Stimulated activated CD8-positive, alpha-beta memory T cell treated with anti-CD3 and anti-CD28 coated beads, Interleukin-7, amount 100 ng/mL, for 4 hours (primary cell): Measurements from ENCODE around the gene WNK2.

ENCODE experiments used
- DNase-seq, 2 donors: peaks; one replicate each; pipeline ENCODE4 v3.0.0-alpha.2; 2020; ENCODE audit warnings: low read depth in 2 of 2

Gene WNK2

GRCh38 chr9:93217706-93218105, 33.8 kb downstream of the WNK2 start:
- no peak for DNase-seq

GRCh38 chr9:93218161-93218560, 34.2 kb downstream of the WNK2 start:
- no peak for DNase-seq

- DNase-seq: no peak
These were observed 34.9 kb downstream of the WNK2 start for GRCh38 chr9:93218671-93219420.

GRCh38 chr9:93219692-93220091, 35.8 kb downstream of the WNK2 start:
- no peak for DNase-seq

- DNase-seq: no peak
These were observed 36.7 kb downstream of the WNK2 start for GRCh38 chr9:93220627-93221026.

- no peak for DNase-seq
These were observed 37.1 kb downstream of the WNK2 start for GRCh38 chr9:93221044-93221443.

- DNase-seq: no peak
These were observed 38.9 kb downstream of the WNK2 start for GRCh38 chr9:93222890-93223259.

- no peak for DNase-seq
These were observed 39.6 kb downstream of the WNK2 start for GRCh38 chr9:93223260-93224180.

GRCh38 chr9:93224591-93224990, 40.7 kb downstream of the WNK2 start:
- no peak for DNase-seq

GRCh38 chr9:93225417-93225816, 41.5 kb downstream of the WNK2 start:
- no peak for DNase-seq

GRCh38 chr9:93225892-93226291, 42.0 kb downstream of the WNK2 start:
- no peak for DNase-seq

GRCh38 chr9:93226819-93227218, 42.9 kb downstream of the WNK2 start:
- no peak for DNase-seq

- DNase-seq: no peak
These were observed 44.1 kb downstream of the WNK2 start for GRCh38 chr9:93228030-93228429.

GRCh38 chr9:93228453-93228852, 44.5 kb downstream of the WNK2 start:
- DNase-seq: no peak

GRCh38 chr9:93229636-93230035, 45.7 kb downstream of the WNK2 start:
- no peak for DNase-seq

- no peak for DNase-seq
These were observed 46.2 kb downstream of the WNK2 start for GRCh38 chr9:93230185-93230584.

GRCh38 chr9:93230601-93231000, 46.7 kb downstream of the WNK2 start:
- DNase-seq: no peak

GRCh38 chr9:93231121-93231694, 47.3 kb downstream of the WNK2 start:
- DNase-seq: no peak

GRCh38 chr9:93231716-93232115, 47.8 kb downstream of the WNK2 start:
- no peak for DNase-seq

- DNase-seq: no peak
These were observed 48.5 kb downstream of the WNK2 start for GRCh38 chr9:93232388-93232960.

GRCh38 chr9:93233033-93233432, 49.1 kb downstream of the WNK2 start:
- no peak for DNase-seq

- DNase-seq: no peak
These were observed 50.7 kb downstream of the WNK2 start for GRCh38 chr9:93234600-93234999.
